ENCODE data around the gene ARRB2.

GRCh38 chr17:4708436-4708835 lies 2.0 kb upstream of the ARRB2 start:
- TF ChIP-seq TP53 (CRISPR knock-in tag; conservative IDR thresholded peaks at IDR 0.05), result no peak
- TF ChIP-seq MXI1 (IDR thresholded peaks at IDR 0.05; ENCODE audit: borderline replicate concordance, low read depth, low read length), result no peak
- TF ChIP-seq ZNF513 (CRISPR knock-in tag; conservative IDR thresholded peaks at IDR 0.05), result no peak

All from HepG2 (cell line).